Thoracic aorta (tissue), 2 donors: ENCODE data around the gene HOXB8. TPM values are rescaled to one million over a fixed set of nuclear protein-coding genes. Genes with fewer than 3 reads are reported as not detected.

Experiments
- ATAC-seq: fragments of 150-250 bp; one replicate; pipeline ENCODE4 v1.8.0; 2017; ENCODE audit warnings: low read depth; ENCODE audit not compliant: insufficient number of reproducible peaks, low FRiP score
- DNase-seq: peaks from one replicate; pipeline ENCODE4 v3.0.0-alpha.2; 2020; ENCODE audit warnings: low spot score
- H3K27ac ChIP-seq, 2 donors: fragments of 200-600 bp; sonication (generic); 1 replicate in 1 of 2; 2 replicates in 1 of 2; pipeline ENCODE4 v1.5.1; 2016; ENCODE audit warnings: mild to moderate bottlenecking in 2 of 2, moderate library complexity in 2 of 2
- H3K27me3 ChIP-seq: fragments of 200-600 bp; sonication (generic); replicated peaks from 2 replicates; pipeline ENCODE4 v1.6.0; 2016; ENCODE audit warnings: mild to moderate bottlenecking; ENCODE audit not compliant: insufficient read depth
- H3K36me3 ChIP-seq: fragments of 200-600 bp; sonication (generic); one replicate; pipeline ENCODE4 v1.5.1; 2016
- H3K4me1 ChIP-seq, 2 donors: fragments of 200-600 bp; sonication (generic); 1 replicate in 1 of 2; 2 replicates in 1 of 2; pipeline versions ENCODE4 v1.5.1 to v1.6.0; 2016; ENCODE audit warnings: low read depth in 2 of 2, mild to moderate bottlenecking in 1 of 2; ENCODE audit not compliant: control insufficient read depth in 1 of 2
- H3K4me3 ChIP-seq: fragments of 200-600 bp; sonication (generic); 2 replicates; pipeline ENCODE4 v1.5.1; 2016; ENCODE audit warnings: mild to moderate bottlenecking
- H3K9me3 ChIP-seq: fragments of 200-600 bp; sonication (generic); 2 replicates; pipeline ENCODE4 v1.5.1; 2016
- CTCF ChIP-seq: fragments of 200-600 bp; sonication (generic); IDR thresholded peaks from one replicate; pipeline ENCODE4 v1.5.1; 2019; ENCODE audit warnings: antibody characterized with exemption
- total RNA-seq, 2 donors: library from RNA; depleted of rRNA; stranded (reverse); fragments of >200 nt; gene quantifications; one replicate each; pipeline versions ENCODE4 v1.1.0 to v1.2.3, GENCODE V29; 2016

The HOXB8 gene
- total RNA-seq, 2 donors from 2014 or later, result 1.4 TPM; not detected in 1

- no peak for DNase-seq
- peaks cover 4 to 45% of the 10 kb centered on the region in 2 donors for H3K4me1 ChIP-seq
- peak within 1 kb of the TSS; percentile 81 for H3K4me3 ChIP-seq
- TF ChIP-seq CTCF, result no peak
- no peaks in the 10 kb centered on the region for H3K9me3 ChIP-seq
- ATAC-seq, result peak; percentile 62
- H3K27me3 ChIP-seq, result peaks cover 13% of the 10 kb centered on the region
- no peaks in the 10 kb centered on the region for H3K36me3 ChIP-seq
- peak within 1 kb of the TSS; percentile 78 to 91 for H3K27ac ChIP-seq
Measured at GRCh38 chr17:48610282-48611211, 4.5 kb downstream of the HOXB8 start, which contains the start of gene HOXB7. HOXB7 (minus strand) TSS chr17:48611017; CDS start chr17:48610918, 99 bp downstream.

GRCh38 chr17:48609759-48610281 is 5.3 kb downstream of the HOXB8 start:
- peaks cover 4 to 45% of the 10 kb centered on the region in 2 donors for H3K4me1 ChIP-seq
- no peak for ATAC-seq
- no peaks in the 10 kb centered on the region for H3K9me3 ChIP-seq
- H3K36me3 ChIP-seq, result no peaks in the 10 kb centered on the region
- DNase-seq, result no peak
- H3K4me3 ChIP-seq, result peak overlapping the region; percentile 81
- no peak for TF ChIP-seq CTCF
- peaks cover 6% of the 10 kb centered on the region for H3K27me3 ChIP-seq
- peak overlapping the region; percentile 78 to 91 for H3K27ac ChIP-seq

GRCh38 chr17:48609033-48609432 is 6.1 kb downstream of the HOXB8 start:
- H3K4me3 ChIP-seq, result no peak overlapping the region
- H3K9me3 ChIP-seq, result no peaks in the 10 kb centered on the region
- H3K4me1 ChIP-seq, result peaks cover 4 to 44% of the 10 kb centered on the region in 2 donors
- no peak for ATAC-seq
- peaks cover 1% of the 10 kb centered on the region for H3K27me3 ChIP-seq
- no peak overlapping the region for H3K27ac ChIP-seq
- DNase-seq, result no peak
- TF ChIP-seq CTCF, result no peak
- H3K36me3 ChIP-seq, result no peaks in the 10 kb centered on the region

- Histone ChIP-seq H3K4me3 (no peak overlapping the region), H3K27me3 (no peaks in the 10 kb centered on the region), H3K4me1 (peaks cover 4 to 40% of the 10 kb centered on the region in 2 donors), H3K27ac (no peak overlapping the region), H3K9me3 (no peaks in the 10 kb centered on the region), H3K36me3 (no peaks in the 10 kb centered on the region)
- ATAC-seq, result no peak
- TF ChIP-seq CTCF, result no peak
- no peak for DNase-seq
Measured at GRCh38 chr17:48608494-48608834, 6.6 kb downstream of the HOXB8 start.

GRCh38 chr17:48606892-48607614 is 8.0 kb downstream of the HOXB8 start:
- ATAC-seq, result no peak

More at GRCh38 chr17:48606892-48607614, 8.0 kb downstream of the HOXB8 start:
- no peaks in the 10 kb centered on the region for H3K36me3 ChIP-seq
- no peak overlapping the region for H3K27ac ChIP-seq
- no peak overlapping the region for H3K4me3 ChIP-seq
- DNase-seq, result no peak
- no peak for TF ChIP-seq CTCF
- no peaks in the 10 kb centered on the region for H3K9me3 ChIP-seq
- H3K27me3 ChIP-seq, result no peaks in the 10 kb centered on the region
- H3K4me1 ChIP-seq, result peaks cover 1 to 45% of the 10 kb centered on the region in 2 donors
